ENCODE results near the gene TSPAN14.

The TSPAN14 gene

GRCh38 chr10:80512031-80512526 is 58.0 kb downstream of the TSPAN14 start:
- no peak overlapping the region for H3K27ac ChIP-seq (ENCODE audit: low read depth, low read length)
- H3K9ac ChIP-seq (ENCODE audit: low read length): peak overlapping the region; percentile 7
- no peak overlapping the region for H3K18ac ChIP-seq (ENCODE audit: low read length)
- H2BK120ac ChIP-seq (ENCODE audit: insufficient read depth, low read length, poor library complexity): no peak overlapping the region
- no peak overlapping the region for H2BK5ac ChIP-seq (ENCODE audit: low read depth, low read length, poor library complexity)
- no peak overlapping the region for H4K12ac ChIP-seq (ENCODE audit: low read depth, low read length)
- peaks cover 1% of the 10 kb centered on the region for H3K9me3 ChIP-seq (ENCODE audit: insufficient read depth, low read depth, low read length)
- H2AK5ac ChIP-seq (ENCODE audit: low read length): no peak overlapping the region
- H3K4me1 ChIP-seq (ENCODE audit: control insufficient read depth in 1 of 2, insufficient read depth in 2 of 2, low read length in 2 of 2): peaks cover 21 to 22% of the 10 kb centered on the region in 2 experiments
- peak overlapping the region; percentile 25 for H4K8ac ChIP-seq (ENCODE audit: low read depth, low read length)
- no peak overlapping the region for H3K4me2 ChIP-seq (ENCODE audit: low read length)
- peaks cover 17% of the 10 kb centered on the region for H3K79me1 ChIP-seq (ENCODE audit: low read length)
- peak overlapping the region; percentile 20 for H2BK12ac ChIP-seq (ENCODE audit: low read length)
- no peak overlapping the region for H3K4ac ChIP-seq (ENCODE audit: low read depth, low read length)
- no peaks in the 10 kb centered on the region for H3K27me3 ChIP-seq (ENCODE audit: insufficient read depth, low read length)
- no peak overlapping the region for H3K14ac ChIP-seq (ENCODE audit: low read length)
- H3K36me3 ChIP-seq (ENCODE audit: control insufficient read depth in 1 of 2, insufficient read depth in 2 of 2, low read length in 2 of 2): peaks cover 57 to 65% of the 10 kb centered on the region in 2 experiments
- H2AFZ ChIP-seq (ENCODE audit: insufficient read depth, low read length, poor library complexity): no peak overlapping the region
- DNase-seq: no peak
- H4K91ac ChIP-seq (ENCODE audit: low read depth, low read length): no peak overlapping the region
- no peak overlapping the region for H3K4me3 ChIP-seq (ENCODE audit: low read depth, low read length)
- H3K79me2 ChIP-seq (ENCODE audit: control insufficient read depth, insufficient read depth, low read length, poor library complexity): peaks cover 10% of the 10 kb centered on the region
- no CpG with 5 or more reads among the region's 10 CpGs for WGBS (ENCODE audit: extremely low coverage, insufficient coverage, insufficient read length)
- H3K23ac ChIP-seq (ENCODE audit: low read length): no peak overlapping the region

GRCh38 chr10:80513106-80513505 is 59.0 kb downstream of the TSPAN14 start:
- peaks cover 14% of the 10 kb centered on the region for H3K79me1 ChIP-seq (ENCODE audit: low read length)
- no peak overlapping the region for H3K23ac ChIP-seq (ENCODE audit: low read length)
- H3K18ac ChIP-seq (ENCODE audit: low read length): no peak overlapping the region
- H4K12ac ChIP-seq (ENCODE audit: low read depth, low read length): no peak overlapping the region
- H3K4ac ChIP-seq (ENCODE audit: low read depth, low read length): no peak overlapping the region
- peaks cover 61 to 72% of the 10 kb centered on the region in 2 experiments for H3K36me3 ChIP-seq (ENCODE audit: control insufficient read depth in 1 of 2, insufficient read depth in 2 of 2, low read length in 2 of 2)
- no peak overlapping the region for H2BK5ac ChIP-seq (ENCODE audit: low read depth, low read length, poor library complexity)
- no peaks in the 10 kb centered on the region for H3K27me3 ChIP-seq (ENCODE audit: insufficient read depth, low read length)
- H2BK12ac ChIP-seq (ENCODE audit: low read length): no peak overlapping the region
- H2BK120ac ChIP-seq (ENCODE audit: insufficient read depth, low read length, poor library complexity): no peak overlapping the region
- no peak overlapping the region for H2AK5ac ChIP-seq (ENCODE audit: low read length)
- H4K91ac ChIP-seq (ENCODE audit: low read depth, low read length): no peak overlapping the region
- H3K79me2 ChIP-seq (ENCODE audit: control insufficient read depth, insufficient read depth, low read length, poor library complexity): peaks cover 8% of the 10 kb centered on the region
- no peak for DNase-seq
- peaks cover 18% of the 10 kb centered on the region in 2 experiments for H3K4me1 ChIP-seq (ENCODE audit: control insufficient read depth in 1 of 2, insufficient read depth in 2 of 2, low read length in 2 of 2)
- H3K4me2 ChIP-seq (ENCODE audit: low read length): no peak overlapping the region
- H2AFZ ChIP-seq (ENCODE audit: insufficient read depth, low read length, poor library complexity): no peak overlapping the region
- H3K27ac ChIP-seq (ENCODE audit: low read depth, low read length): no peak overlapping the region
- WGBS (ENCODE audit: extremely low coverage, insufficient coverage, insufficient read length): no CpG with 5 or more reads among the region's 6 CpGs
- H3K9me3 ChIP-seq (ENCODE audit: insufficient read depth, low read depth, low read length): peaks cover 1% of the 10 kb centered on the region
- no peak overlapping the region for H4K8ac ChIP-seq (ENCODE audit: low read depth, low read length)
- no peak overlapping the region for H3K14ac ChIP-seq (ENCODE audit: low read length)
- H3K9ac ChIP-seq (ENCODE audit: low read length): no peak overlapping the region
- H3K4me3 ChIP-seq (ENCODE audit: low read depth, low read length): no peak overlapping the region

- H2BK5ac ChIP-seq (ENCODE audit: low read depth, low read length, poor library complexity): no peak overlapping the region
- H3K36me3 ChIP-seq (ENCODE audit: control insufficient read depth in 1 of 2, insufficient read depth in 2 of 2, low read length in 2 of 2): peaks cover 75 to 83% of the 10 kb centered on the region in 2 experiments
- no peak overlapping the region for H4K12ac ChIP-seq (ENCODE audit: low read depth, low read length)
- no peaks in the 10 kb centered on the region for H3K9me3 ChIP-seq (ENCODE audit: insufficient read depth, low read depth, low read length)
- DNase-seq: no peak
- H3K79me1 ChIP-seq (ENCODE audit: low read length): peaks cover 4% of the 10 kb centered on the region
- WGBS (ENCODE audit: extremely low coverage, insufficient coverage, insufficient read length): no CpG with 5 or more reads among the region's 5 CpGs
- H2BK12ac ChIP-seq (ENCODE audit: low read length): no peak overlapping the region
- H3K27me3 ChIP-seq (ENCODE audit: insufficient read depth, low read length): no peaks in the 10 kb centered on the region
- H3K14ac ChIP-seq (ENCODE audit: low read length): no peak overlapping the region
- peaks cover 2% of the 10 kb centered on the region for H3K79me2 ChIP-seq (ENCODE audit: control insufficient read depth, insufficient read depth, low read length, poor library complexity)
- no peak overlapping the region for H2BK120ac ChIP-seq (ENCODE audit: insufficient read depth, low read length, poor library complexity)
- no peak overlapping the region for H4K8ac ChIP-seq (ENCODE audit: low read depth, low read length)
- H3K23ac ChIP-seq (ENCODE audit: low read length): no peak overlapping the region
- peaks cover 0 to 2% of the 10 kb centered on the region in 2 experiments for H3K4me1 ChIP-seq (ENCODE audit: control insufficient read depth in 1 of 2, insufficient read depth in 2 of 2, low read length in 2 of 2)
- no peak overlapping the region for H3K4ac ChIP-seq (ENCODE audit: low read depth, low read length)
- H3K4me3 ChIP-seq (ENCODE audit: low read depth, low read length): no peak overlapping the region
- H2AFZ ChIP-seq (ENCODE audit: insufficient read depth, low read length, poor library complexity): no peak overlapping the region
- no peak overlapping the region for H4K91ac ChIP-seq (ENCODE audit: low read depth, low read length)
- H2AK5ac ChIP-seq (ENCODE audit: low read length): no peak overlapping the region
- no peak overlapping the region for H3K4me2 ChIP-seq (ENCODE audit: low read length)
- H3K27ac ChIP-seq (ENCODE audit: low read depth, low read length): no peak overlapping the region
- H3K18ac ChIP-seq (ENCODE audit: low read length): no peak overlapping the region
- no peak overlapping the region for H3K9ac ChIP-seq (ENCODE audit: low read length)
Observed at GRCh38 chr10:80515511-80515910, 61.4 kb downstream of the TSPAN14 start.

DNA sequence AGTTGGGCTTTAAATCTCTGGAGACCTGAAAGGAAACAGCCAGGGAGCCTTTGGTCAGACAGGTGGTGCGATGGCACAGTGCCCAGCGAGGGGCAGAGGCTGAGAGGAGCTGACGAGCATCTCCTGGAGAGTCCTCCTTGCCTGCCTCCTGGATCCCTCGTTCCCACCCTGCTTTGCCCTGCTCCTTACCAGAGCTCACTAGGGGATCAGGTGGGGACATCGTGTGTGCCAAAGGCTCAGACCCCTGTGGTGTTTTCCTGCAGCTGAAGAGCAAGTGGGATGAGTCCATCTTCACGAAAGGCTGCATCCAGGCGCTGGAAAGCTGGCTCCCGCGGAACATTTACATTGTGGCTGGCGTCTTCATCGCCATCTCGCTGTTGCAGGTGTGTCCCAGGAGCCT is 61.8 kb downstream of the TSPAN14 start:
- H3K79me1 ChIP-seq (ENCODE audit: low read length): peaks cover 4% of the 10 kb centered on the region
- DNase-seq: no peak
- no peak overlapping the region for H3K18ac ChIP-seq (ENCODE audit: low read length)
- no peak overlapping the region for H3K4me2 ChIP-seq (ENCODE audit: low read length)
- H4K8ac ChIP-seq (ENCODE audit: low read depth, low read length): no peak overlapping the region
- peaks cover 78 to 88% of the 10 kb centered on the region in 2 experiments for H3K36me3 ChIP-seq (ENCODE audit: control insufficient read depth in 1 of 2, insufficient read depth in 2 of 2, low read length in 2 of 2)
- no peak overlapping the region for H3K23ac ChIP-seq (ENCODE audit: low read length)
- no peak overlapping the region for H2BK120ac ChIP-seq (ENCODE audit: insufficient read depth, low read length, poor library complexity)
- H3K4me1 ChIP-seq (ENCODE audit: control insufficient read depth in 1 of 2, insufficient read depth in 2 of 2, low read length in 2 of 2): peaks cover 0 to 2% of the 10 kb centered on the region in 2 experiments
- no peaks in the 10 kb centered on the region for H3K9me3 ChIP-seq (ENCODE audit: insufficient read depth, low read depth, low read length)
- no peak overlapping the region for H3K9ac ChIP-seq (ENCODE audit: low read length)
- no peak overlapping the region for H2AFZ ChIP-seq (ENCODE audit: insufficient read depth, low read length, poor library complexity)
- peaks cover 2% of the 10 kb centered on the region for H3K79me2 ChIP-seq (ENCODE audit: control insufficient read depth, insufficient read depth, low read length, poor library complexity)
- H3K14ac ChIP-seq (ENCODE audit: low read length): no peak overlapping the region
- no peak overlapping the region for H4K12ac ChIP-seq (ENCODE audit: low read depth, low read length)
- WGBS (ENCODE audit: extremely low coverage, insufficient coverage, insufficient read length): no CpG with 5 or more reads among the region's 12 CpGs
- no peaks in the 10 kb centered on the region for H3K27me3 ChIP-seq (ENCODE audit: insufficient read depth, low read length)
- no peak overlapping the region for H3K4ac ChIP-seq (ENCODE audit: low read depth, low read length)
- no peak overlapping the region for H3K4me3 ChIP-seq (ENCODE audit: low read depth, low read length)
- H2BK12ac ChIP-seq (ENCODE audit: low read length): no peak overlapping the region
- no peak overlapping the region for H3K27ac ChIP-seq (ENCODE audit: low read depth, low read length)
- no peak overlapping the region for H2BK5ac ChIP-seq (ENCODE audit: low read depth, low read length, poor library complexity)
- H4K91ac ChIP-seq (ENCODE audit: low read depth, low read length): no peak overlapping the region
- no peak overlapping the region for H2AK5ac ChIP-seq (ENCODE audit: low read length)
